HG03103 (cell line): ENCODE results near the gene MACROD2.

Experiments
- ATAC-seq: cut with Tn5 transposase; IDR thresholded peaks from one replicate; pipeline ENCODE4 v1.9.1; 2021; ENCODE audit warnings: low read depth; ENCODE audit not compliant: unreplicated experiment

The MACROD2 gene

GRCh38 chr20:16013631-16014030, 2018.3 kb downstream of the MACROD2 start:
- ATAC-seq: no peak

- ATAC-seq: no peak
These were observed 2019.1 kb downstream of the MACROD2 start for GRCh38 chr20:16014436-16014835.

- no peak for ATAC-seq
These were observed 2022.3 kb downstream of the MACROD2 start for GRCh38 chr20:16017656-16018055.

GRCh38 chr20:16018881-16019280, 2023.6 kb downstream of the MACROD2 start:
- ATAC-seq: no peak

GRCh38 chr20:16020971-16021370, 2025.7 kb downstream of the MACROD2 start:
- no peak for ATAC-seq

GRCh38 chr20:16025084-16025483, 2029.8 kb downstream of the MACROD2 start:
- ATAC-seq: no peak

- no peak for ATAC-seq
These were observed 2032.4 kb downstream of the MACROD2 start for GRCh38 chr20:16027686-16028085.

- ATAC-seq: peak; percentile 76
These were observed 2033.6 kb downstream of the MACROD2 start for GRCh38 chr20:16028923-16029322.

GRCh38 chr20:16030253-16030652, 2034.9 kb downstream of the MACROD2 start:
- ATAC-seq: no peak

- no peak for ATAC-seq
These were observed 2040.3 kb downstream of the MACROD2 start for GRCh38 chr20:16035576-16035975.

GRCh38 chr20:16036331-16036730, 2041.0 kb downstream of the MACROD2 start:
- no peak for ATAC-seq

- ATAC-seq: no peak
These were observed 2045.4 kb downstream of the MACROD2 start for GRCh38 chr20:16040742-16041141.

- ATAC-seq: no peak
These were observed 2047.4 kb downstream of the MACROD2 start for GRCh38 chr20:16042731-16043130.

GRCh38 chr20:16043931-16044330, 2048.6 kb downstream of the MACROD2 start:
- ATAC-seq: no peak

GRCh38 chr20:16048876-16049275, 2053.6 kb downstream of the MACROD2 start:
- ATAC-seq: no peak

- ATAC-seq: no peak
These were observed 2054.3 kb downstream of the MACROD2 start for GRCh38 chr20:16049529-16050093.

- ATAC-seq: no peak
These were observed 2055.1 kb downstream of the MACROD2 start for GRCh38 chr20:16050366-16050765.

GRCh38 chr20:16051968-16052367, 2056.7 kb downstream of the MACROD2 start:
- no peak for ATAC-seq

- no peak for ATAC-seq
These were observed 2057.1 kb downstream of the MACROD2 start for GRCh38 chr20:16052456-16052855.

- ATAC-seq: no peak
These were observed 2059.7 kb downstream of the MACROD2 start for GRCh38 chr20:16054985-16055384.

- ATAC-seq: no peak
These were observed 2062.3 kb downstream of the MACROD2 start for GRCh38 chr20:16057651-16058050.

- ATAC-seq: no peak
These were observed 2063.0 kb downstream of the MACROD2 start for GRCh38 chr20:16058268-16058667.

GRCh38 chr20:16059841-16060240, 2064.5 kb downstream of the MACROD2 start:
- ATAC-seq: no peak
